Natural killer cell (primary cell): Measurements from ENCODE around the gene TWF1. TPM values are rescaled to one million over a fixed set of nuclear protein-coding genes. Genes with fewer than 3 reads are reported as not detected.

ENCODE experiments used
- ATAC-seq, 3 donors: fragments of 150-1000 bp in 2 of 3; fragments of 200-7000 bp in 1 of 3; cut with Tn5 transposase; 1 replicate in 1 of 3; 2 replicates in 2 of 3; pipeline ENCODE4 v1.10.0; 2021; ENCODE audit warnings: mild to moderate bottlenecking in 2 of 3, moderate library complexity in 2 of 3
- DNase-seq, 2 donors: peaks; one replicate each; pipeline versions ENCODE4 v3.0.0 to v3.0.0-alpha.2; 2013 to 2021; ENCODE audit warnings: mixed read lengths in 1 of 2
- H3K27ac ChIP-seq: one replicate; pipeline ENCODE4 v1.5.1; 2013; ENCODE audit warnings: mild to moderate bottlenecking, low read length
- H3K27me3 ChIP-seq: one replicate; pipeline ENCODE4 v1.6.1; 2013; ENCODE audit warnings: low read length; ENCODE audit not compliant: control insufficient read depth, insufficient read depth
- H3K36me3 ChIP-seq: one replicate; pipeline ENCODE4 v1.6.1; 2013; ENCODE audit warnings: low read length; ENCODE audit not compliant: control insufficient read depth, insufficient read depth
- H3K4me1 ChIP-seq: one replicate; pipeline ENCODE4 v1.6.1; 2013; ENCODE audit warnings: low read length; ENCODE audit not compliant: control insufficient read depth, insufficient read depth
- H3K4me3 ChIP-seq: one replicate; pipeline ENCODE4 v1.5.1; 2013; ENCODE audit warnings: low read length
- H3K9me3 ChIP-seq: one replicate; pipeline ENCODE4 v1.6.1; 2013; ENCODE audit warnings: low read length; ENCODE audit not compliant: control insufficient read depth, insufficient read depth
- H3K27ac Mint-ChIP-seq, 2 donors: one replicate each; pipeline ENCODE4 v1.8.0; 2022; ENCODE audit warnings: mild to moderate bottlenecking in 2 of 2, mixed read lengths in 2 of 2, moderate library complexity in 1 of 2
- H3K27me3 Mint-ChIP-seq, 2 donors: one replicate each; pipeline ENCODE4 v1.8.0; 2022; ENCODE audit warnings: low read depth in 2 of 2, mixed read lengths in 2 of 2
- H3K36me3 Mint-ChIP-seq: one replicate; pipeline ENCODE4 v1.8.0; 2022; ENCODE audit warnings: mixed read lengths
- H3K4me1 Mint-ChIP-seq, 2 donors: one replicate each; pipeline ENCODE4 v1.8.0; 2022; ENCODE audit warnings: mixed read lengths in 2 of 2
- H3K4me3 Mint-ChIP-seq: one replicate; pipeline ENCODE4 v1.8.0; 2022; ENCODE audit warnings: mild to moderate bottlenecking, moderate library complexity, mixed read lengths
- H3K9me3 Mint-ChIP-seq, 2 donors: one replicate each; pipeline ENCODE4 v1.8.0; 2022; ENCODE audit warnings: mixed read lengths in 2 of 2
- CTCF ChIP-seq: fragments of 200-600 bp; IDR thresholded peaks from one replicate; pipeline ENCODE4 v1.8.0; 2022; ENCODE audit warnings: antibody characterized with exemption
- intact Hi-C: fragments of 100-400 bp; cut with micrococcal nuclease; formaldehyde crosslinking; loops from one replicate; pipeline ENCODE4 v1.14.2; 2022
- total RNA-seq, 4 donors: library from RNA; stranded (reverse); fragments of 120-200 nt in 1 of 4; gene quantifications; one replicate each; pipeline versions ENCODE4 v1.2.3 to v1.2.4, GENCODE V29; 2013 to 2022

Gene TWF1
- total RNA-seq, 3 donors from 2014 or later (not counting 1 experiment from before 2014, with no cell fraction given), result 68.0 to 75.5 (median 68.1) TPM

- no peak overlapping the region for H3K27ac Mint-ChIP-seq
- H3K4me3 Mint-ChIP-seq, result no peak overlapping the region
- H3K27me3 Mint-ChIP-seq, result no peaks in the 10 kb centered on the region
- no peak overlapping the region for H3K27ac ChIP-seq
- no peak overlapping the region for H3K4me3 ChIP-seq
- H3K27me3 ChIP-seq, result no peaks in the 10 kb centered on the region
- no peaks in the 10 kb centered on the region for H3K9me3 Mint-ChIP-seq
- ATAC-seq, result no peak
- no peaks in the 10 kb centered on the region for H3K36me3 Mint-ChIP-seq
- no peak for DNase-seq
- no peak for TF ChIP-seq CTCF
- H3K4me1 ChIP-seq, result no peaks in the 10 kb centered on the region
- peaks cover 5 to 12% of the 10 kb centered on the region in 2 donors for H3K4me1 Mint-ChIP-seq
- intact Hi-C loops, result no loop called here
- no peaks in the 10 kb centered on the region for H3K9me3 ChIP-seq
- peaks cover 28% of the 10 kb centered on the region for H3K36me3 ChIP-seq
Measured at GRCh38 chr12:43744826-43745225, 61.3 kb downstream of the TWF1 start.

Other genes with a start within 250 kb of the TWF1 start
- gene PUS7L, start 47.5 kb downstream of the TWF1 start, total RNA-seq, result 10 to 100 TPM; 15.8 to 24.5 (median 19.0) TPM
- 10 to 100 TPM; 60.6 to 70.4 (median 70.3) TPM for gene IRAK4, start 47.4 kb downstream of the TWF1 start, total RNA-seq
- 1 to 10 TPM; 7.1 to 8.1 (median 7.9) TPM for gene TMEM117, start 29.8 kb upstream of the TWF1 start, total RNA-seq